Body of pancreas (tissue), 4 donors: Measurements from ENCODE around the gene RPL22. TPM values are rescaled to one million over a fixed set of nuclear protein-coding genes. Genes with fewer than 3 reads are reported as not detected.

Experiments
- ATAC-seq: fragments of 150-250 bp; one replicate; pipeline ENCODE4 v1.9.1; 2016
- DNase-seq, 4 donors: peaks; one replicate each; pipeline ENCODE4 v3.0.0-alpha.2; 2019
- H3K27ac ChIP-seq, 4 donors: fragments of 200-600 bp; sonication (generic); 1 replicate in 3 of 4; 2 replicates in 1 of 4; pipeline versions ENCODE4 v1.5.1 to v1.6.1; 2016 to 2019; ENCODE audit warnings: mild to moderate bottlenecking in 1 of 4, mixed read lengths in 1 of 4, moderate library complexity in 1 of 4
- H3K27me3 ChIP-seq, 2 donors: fragments of 200-600 bp; sonication (generic); one replicate each; pipeline ENCODE4 v1.6.0; 2016; ENCODE audit warnings: mild to moderate bottlenecking in 1 of 2
- H3K36me3 ChIP-seq, 2 donors: fragments of 200-600 bp; sonication (generic); replicated peaks in 1 of 2; 2 replicates each; pipeline ENCODE4 v1.5.1; 2016; ENCODE audit warnings: low read depth in 2 of 2; ENCODE audit not compliant: insufficient read depth in 1 of 2
- H3K4me1 ChIP-seq: fragments of 200-600 bp; sonication (generic); one replicate; pipeline ENCODE4 v1.6.0; 2016
- H3K4me3 ChIP-seq, 2 donors: fragments of 200-600 bp; sonication (generic); 1 replicate in 1 of 2; 2 replicates in 1 of 2; pipeline ENCODE4 v1.5.1; 2016 to 2019
- H3K9me3 ChIP-seq, 3 donors: fragments of 200-600 bp; sonication (generic); 1 replicate in 2 of 3; 2 replicates in 1 of 3; pipeline ENCODE4 v1.5.1; 2016
- POLR2A ChIP-seq, 3 donors: fragments of 450-650 bp; IDR thresholded peaks; one replicate each; pipeline ENCODE4 v1.6.1; 2016; ENCODE audit warnings: antibody characterized with exemption in 3 of 3, mild to moderate bottlenecking in 2 of 3
- WGBS, 2 donors: methylation state at CpG; one replicate each; pipeline ENCODE4 v1.1.5; 2017; 5-methylcytosine and 5-hydroxymethylcytosine counted together
- intact Hi-C: fragments of 100-400 bp; cut with DNase I; formaldehyde crosslinking; loops from one replicate; pipeline ENCODE4 v1.15.1; 2023
- total RNA-seq, 2 donors: library from RNA; depleted of rRNA; stranded (reverse); fragments of >200 nt; gene quantifications; one replicate each; pipeline ENCODE4 v1.1.0, GENCODE V29; 2016
- TF ChIP-seq, protein P1 (sequence below), 7 experiments: fragments of 450-650 bp in 4 of 7; fragments of 200-600 bp in 3 of 7; sonication (generic) in 3 of 7; IDR thresholded peaks; one replicate each; pipeline ENCODE4 v1.5.1; 2016 to 2019; ENCODE audit warnings: antibody characterized with exemption in 7 of 7

Gene RPL22
- total RNA-seq, 2 donors from 2014 or later, result 112 to 148 TPM

DNA sequence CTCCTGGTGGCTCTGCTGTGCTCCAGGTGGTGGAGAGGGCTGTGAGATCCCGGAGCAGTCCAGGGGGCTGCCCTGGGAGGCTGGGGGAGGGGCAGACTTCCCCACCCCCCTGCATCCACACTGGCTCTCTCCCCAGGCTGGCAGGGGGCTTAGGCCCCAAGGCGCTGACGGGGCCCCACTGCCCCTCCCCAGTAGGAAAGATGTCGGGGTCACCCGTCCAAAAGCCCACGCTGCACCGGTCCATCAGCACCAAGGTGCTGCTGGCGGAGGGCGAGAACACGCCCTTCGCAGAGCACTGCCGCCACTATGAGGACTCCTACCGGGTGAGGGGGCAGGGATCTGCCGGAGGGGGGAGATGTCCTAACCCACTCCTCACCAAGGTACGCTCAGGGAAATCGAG, 12.3 kb upstream of the RPL22 start:
- ATAC-seq, result no peak
- WGBS, 2 donors, result 86 to 98% methylated on average over 9 to 15 of the region's 16 CpGs

GRCh38 chr1:6210591-6211355, 11.4 kb upstream of the RPL22 start:
- Histone ChIP-seq H3K4me1 (peaks cover 38% of the 10 kb centered on the region), H3K36me3 (no peaks in the 10 kb centered on the region), H3K27me3 (no peaks in the 10 kb centered on the region), H3K4me3 (no peak overlapping the region), H3K9me3 (no peaks in the 10 kb centered on the region), H3K27ac (no peak overlapping the region)
- ATAC-seq (no peak), DNase-seq (no peak)
- intact Hi-C loops, result no loop called here
- 91 to 95% methylated on average over 10 to 24 of the region's 29 CpGs for WGBS, 2 donors
- TF ChIP-seq, protein P1, sequence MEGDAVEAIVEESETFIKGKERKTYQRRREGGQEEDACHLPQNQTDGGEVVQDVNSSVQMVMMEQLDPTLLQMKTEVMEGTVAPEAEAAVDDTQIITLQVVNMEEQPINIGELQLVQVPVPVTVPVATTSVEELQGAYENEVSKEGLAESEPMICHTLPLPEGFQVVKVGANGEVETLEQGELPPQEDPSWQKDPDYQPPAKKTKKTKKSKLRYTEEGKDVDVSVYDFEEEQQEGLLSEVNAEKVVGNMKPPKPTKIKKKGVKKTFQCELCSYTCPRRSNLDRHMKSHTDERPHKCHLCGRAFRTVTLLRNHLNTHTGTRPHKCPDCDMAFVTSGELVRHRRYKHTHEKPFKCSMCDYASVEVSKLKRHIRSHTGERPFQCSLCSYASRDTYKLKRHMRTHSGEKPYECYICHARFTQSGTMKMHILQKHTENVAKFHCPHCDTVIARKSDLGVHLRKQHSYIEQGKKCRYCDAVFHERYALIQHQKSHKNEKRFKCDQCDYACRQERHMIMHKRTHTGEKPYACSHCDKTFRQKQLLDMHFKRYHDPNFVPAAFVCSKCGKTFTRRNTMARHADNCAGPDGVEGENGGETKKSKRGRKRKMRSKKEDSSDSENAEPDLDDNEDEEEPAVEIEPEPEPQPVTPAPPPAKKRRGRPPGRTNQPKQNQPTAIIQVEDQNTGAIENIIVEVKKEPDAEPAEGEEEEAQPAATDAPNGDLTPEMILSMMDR (IDR thresholded peaks at IDR 0.05), result no peak
- no peak for TF ChIP-seq POLR2A (IDR thresholded peaks at IDR 0.05)

More for the DNA sequence above, 12.3 kb upstream of the RPL22 start:
- Histone ChIP-seq H3K27me3 (no peaks in the 10 kb centered on the region), H3K4me1 (peaks cover 30% of the 10 kb centered on the region), H3K27ac (no peak overlapping the region), H3K4me3 (no peak overlapping the region), H3K9me3 (no peaks in the 10 kb centered on the region), H3K36me3 (peaks cover 0 to 3% of the 10 kb centered on the region in 2 donors)
- no peak for DNase-seq
- TF ChIP-seq, protein P1 (IDR thresholded peaks at IDR 0.05), result no peak
- TF ChIP-seq POLR2A (IDR thresholded peaks at IDR 0.05), result no peak
- intact Hi-C loops, result no loop called here

DNA sequence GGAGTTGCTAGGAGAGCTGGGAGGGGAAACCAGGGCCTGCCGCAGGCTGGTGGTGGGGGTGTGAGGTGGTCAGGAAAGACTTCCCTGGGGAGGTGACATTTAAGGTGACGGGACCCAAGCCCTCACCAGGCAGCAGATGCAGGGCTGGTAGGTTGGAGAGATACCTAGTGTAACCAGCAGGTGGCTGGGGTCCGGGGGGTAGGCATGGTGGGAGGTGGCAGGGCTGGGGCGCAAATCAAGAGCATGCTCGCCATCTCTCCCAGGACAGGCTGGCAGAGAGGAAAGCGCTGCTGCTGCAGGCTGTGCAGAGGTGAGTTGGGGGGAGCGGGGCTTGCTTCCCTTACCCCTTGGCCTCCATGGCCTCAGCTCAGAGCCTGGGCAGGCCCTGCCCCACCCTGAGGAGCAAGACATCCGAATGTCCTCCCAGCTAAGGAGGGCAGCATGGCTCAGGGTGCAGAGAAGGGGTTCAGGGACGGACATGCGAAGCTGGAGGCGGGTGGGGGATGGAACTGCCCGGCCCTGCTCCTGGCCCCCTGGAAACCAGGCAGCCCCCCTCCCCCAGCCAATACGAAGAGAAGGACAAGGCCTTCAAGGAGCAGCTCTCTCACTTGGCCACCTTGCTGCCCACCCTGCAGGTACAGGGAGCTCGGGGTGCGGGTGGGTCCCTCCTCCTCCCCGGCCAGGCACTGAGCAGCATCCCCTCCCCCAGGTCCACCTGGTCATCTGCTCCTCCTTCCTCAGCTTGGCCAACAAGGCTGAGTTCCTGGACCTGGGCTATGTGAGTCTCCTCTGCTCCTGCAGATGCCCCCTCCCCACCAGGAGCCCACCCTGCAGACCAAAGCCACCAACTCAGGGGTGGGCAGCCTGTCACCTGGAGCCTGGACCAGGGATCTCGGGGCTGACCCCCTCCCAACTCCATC, 10.5 kb upstream of the RPL22 start:
- DNase-seq (no peak), ATAC-seq (no peak)
- intact Hi-C loops, result no loop called here
- Histone ChIP-seq H3K27me3 (no peaks in the 10 kb centered on the region), H3K4me3 (no peak overlapping the region), H3K27ac (no peak overlapping the region), H3K4me1 (peaks cover 47% of the 10 kb centered on the region), H3K9me3 (no peaks in the 10 kb centered on the region), H3K36me3 (no peaks in the 10 kb centered on the region)
- 86 to 93% methylated on average over 13 to 15 of the region's 17 CpGs for WGBS, 2 donors
- TF ChIP-seq, protein P1 (IDR thresholded peaks at IDR 0.05), result peak in 1 of 7 experiments; percentile 18
- TF ChIP-seq POLR2A (IDR thresholded peaks at IDR 0.05), result no peak

DNA sequence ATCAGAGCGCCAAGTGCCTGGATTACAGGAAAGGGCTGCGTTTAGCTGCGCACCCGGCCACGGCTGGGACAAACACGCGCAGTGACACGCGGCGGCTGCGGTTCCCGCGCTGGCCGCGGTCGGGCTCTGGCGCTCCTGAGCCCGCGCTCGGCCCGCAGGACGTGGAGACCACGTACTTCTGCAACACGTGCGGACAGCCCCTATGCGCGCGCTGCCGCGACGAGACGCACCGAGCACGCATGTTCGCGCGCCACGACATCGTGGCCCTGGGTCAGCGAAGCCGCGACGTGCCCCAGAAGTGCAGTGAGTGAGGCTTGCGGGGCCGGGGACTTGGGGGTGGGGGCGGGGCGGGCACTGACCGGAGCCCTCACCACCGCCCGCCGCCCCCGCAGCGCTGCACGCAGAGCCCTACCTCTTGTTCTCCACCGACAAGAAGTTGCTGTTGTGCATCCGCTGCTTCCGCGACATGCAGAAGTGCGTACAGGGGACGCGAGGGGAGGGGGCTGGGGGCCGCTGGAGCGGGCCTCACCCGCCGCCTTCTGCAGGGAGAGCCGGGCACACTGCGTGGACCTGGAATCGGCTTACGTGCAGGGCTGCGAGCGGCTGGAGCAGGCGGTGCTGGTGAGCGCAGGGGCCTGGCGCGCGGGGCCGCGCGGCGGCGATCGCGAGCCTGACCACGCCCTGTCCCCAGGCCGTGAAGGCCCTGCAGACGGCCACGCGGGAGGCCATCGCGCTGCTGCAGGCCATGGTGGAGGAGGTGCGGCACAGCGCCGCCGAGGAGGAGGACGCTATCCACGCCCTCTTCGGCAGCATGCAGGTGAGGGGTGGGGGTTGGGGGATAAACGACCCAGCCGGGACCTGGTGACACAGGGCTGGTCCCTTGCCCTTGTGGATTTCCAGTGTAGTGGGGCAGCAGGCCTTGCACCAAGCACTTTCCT, 9.6 kb upstream of the RPL22 start:
- Histone ChIP-seq H3K9me3 (no peaks in the 10 kb centered on the region), H3K27ac (no peak overlapping the region), H3K4me1 (peaks cover 49% of the 10 kb centered on the region), H3K4me3 (no peak overlapping the region), H3K27me3 (no peaks in the 10 kb centered on the region), H3K36me3 (no peaks in the 10 kb centered on the region)
- 13 to 32% methylated on average over 14 to 97 of the region's 99 CpGs for WGBS, 2 donors
- TF ChIP-seq, protein P1 (IDR thresholded peaks at IDR 0.05), result peak; percentile 21 to 67 (median 50)
- no peak for TF ChIP-seq POLR2A (IDR thresholded peaks at IDR 0.05)
- intact Hi-C loops, result no loop called here
- DNase-seq (peak; percentile 51 to 68 (median 60)), ATAC-seq (peak; percentile 44)
